Measurements from ENCODE around the gene MORC1.

MORC1 gene

DNA sequence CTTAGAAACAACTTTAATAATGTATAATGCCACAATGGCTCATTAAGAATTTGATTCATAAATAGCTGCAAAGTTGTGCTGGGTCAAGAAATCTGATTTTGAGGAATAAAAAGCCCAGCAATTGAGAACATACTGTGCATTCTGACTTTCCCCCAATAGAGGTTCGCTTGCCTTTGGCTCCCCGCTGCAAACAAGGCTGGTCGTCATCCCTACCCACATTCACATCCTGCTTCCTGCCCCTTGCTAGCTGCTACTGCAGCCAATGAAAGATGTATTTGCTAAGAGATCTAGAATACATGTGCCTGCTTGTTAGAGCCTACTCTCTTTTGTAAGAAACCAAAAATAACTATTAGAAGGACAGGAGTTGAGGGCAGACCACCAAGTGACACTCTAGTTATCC is 112.5 kb downstream of the MORC1 start:
- TF ChIP-seq, protein P1, sequence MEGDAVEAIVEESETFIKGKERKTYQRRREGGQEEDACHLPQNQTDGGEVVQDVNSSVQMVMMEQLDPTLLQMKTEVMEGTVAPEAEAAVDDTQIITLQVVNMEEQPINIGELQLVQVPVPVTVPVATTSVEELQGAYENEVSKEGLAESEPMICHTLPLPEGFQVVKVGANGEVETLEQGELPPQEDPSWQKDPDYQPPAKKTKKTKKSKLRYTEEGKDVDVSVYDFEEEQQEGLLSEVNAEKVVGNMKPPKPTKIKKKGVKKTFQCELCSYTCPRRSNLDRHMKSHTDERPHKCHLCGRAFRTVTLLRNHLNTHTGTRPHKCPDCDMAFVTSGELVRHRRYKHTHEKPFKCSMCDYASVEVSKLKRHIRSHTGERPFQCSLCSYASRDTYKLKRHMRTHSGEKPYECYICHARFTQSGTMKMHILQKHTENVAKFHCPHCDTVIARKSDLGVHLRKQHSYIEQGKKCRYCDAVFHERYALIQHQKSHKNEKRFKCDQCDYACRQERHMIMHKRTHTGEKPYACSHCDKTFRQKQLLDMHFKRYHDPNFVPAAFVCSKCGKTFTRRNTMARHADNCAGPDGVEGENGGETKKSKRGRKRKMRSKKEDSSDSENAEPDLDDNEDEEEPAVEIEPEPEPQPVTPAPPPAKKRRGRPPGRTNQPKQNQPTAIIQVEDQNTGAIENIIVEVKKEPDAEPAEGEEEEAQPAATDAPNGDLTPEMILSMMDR (conservative IDR thresholded peaks at IDR 0.05; ENCODE audit: low read depth): no peak
- ChIA-PET POLR2A (ENCODE audit: low non-redundant PET) (no interaction called here), CTCF (interaction anchor here (1.2 kb wide), 1 partner anchor 528 kb away, joined by 7 read pairs; no protein-coding TSS in a partner anchor)
- no peak overlapping the region for H3K27ac ChIP-seq
- DNase-seq (ENCODE audit: low spot score): no peak

DNA sequence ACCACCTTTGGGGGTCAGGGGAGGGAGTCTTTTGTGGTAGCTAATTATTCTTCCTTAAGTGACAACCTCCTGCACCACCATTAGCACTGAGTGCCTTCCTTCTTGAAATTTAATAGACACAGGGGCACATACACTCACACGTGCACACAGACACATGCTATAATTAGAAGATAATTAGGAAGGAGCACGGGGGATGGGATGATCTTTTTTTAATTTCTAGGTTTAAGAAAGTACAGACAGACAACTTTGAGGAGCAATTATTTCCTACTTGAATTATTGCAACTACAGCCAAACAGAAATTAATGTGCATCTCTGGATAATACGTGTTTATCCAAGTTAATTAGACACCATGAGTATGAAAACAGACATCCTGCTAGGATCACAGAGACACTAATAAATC is 119.5 kb downstream of the MORC1 start:
- no peak for DNase-seq (ENCODE audit: low spot score)
- no peak overlapping the region for H3K27ac ChIP-seq
- ChIA-PET CTCF (no interaction called here), POLR2A (ENCODE audit: low non-redundant PET) (no interaction called here)
- TF ChIP-seq, protein P1 (conservative IDR thresholded peaks at IDR 0.05; ENCODE audit: low read depth): no peak

DNA sequence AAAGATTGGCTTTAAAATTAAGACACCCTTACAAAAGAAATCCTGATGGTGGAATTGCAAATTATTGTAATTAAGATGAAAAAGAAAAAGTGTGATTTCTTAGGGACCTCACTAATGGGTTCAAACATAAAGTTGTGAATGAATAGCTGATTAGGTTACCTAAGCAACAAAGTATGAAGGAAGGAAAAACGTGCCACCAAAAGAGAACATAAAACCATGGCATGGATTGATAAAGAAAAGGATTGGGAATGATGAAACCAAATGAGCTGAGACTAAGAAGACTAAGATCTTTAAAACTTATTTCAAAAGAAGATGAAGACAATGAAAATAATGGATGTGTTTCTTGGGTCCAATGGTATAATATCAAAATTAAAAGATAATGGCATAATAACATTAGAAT is 132.1 kb downstream of the MORC1 start:
- ChIA-PET CTCF (interaction anchor here (1.9 kb wide), 1 partner anchor 11 kb away, joined by 5 read pairs; no protein-coding TSS in a partner anchor), POLR2A (ENCODE audit: low non-redundant PET) (no interaction called here)
- TF ChIP-seq, protein P1 (conservative IDR thresholded peaks at IDR 0.05; ENCODE audit: low read depth): no peak
- no peak overlapping the region for H3K27ac ChIP-seq
- DNase-seq (ENCODE audit: low spot score): no peak

DNA sequence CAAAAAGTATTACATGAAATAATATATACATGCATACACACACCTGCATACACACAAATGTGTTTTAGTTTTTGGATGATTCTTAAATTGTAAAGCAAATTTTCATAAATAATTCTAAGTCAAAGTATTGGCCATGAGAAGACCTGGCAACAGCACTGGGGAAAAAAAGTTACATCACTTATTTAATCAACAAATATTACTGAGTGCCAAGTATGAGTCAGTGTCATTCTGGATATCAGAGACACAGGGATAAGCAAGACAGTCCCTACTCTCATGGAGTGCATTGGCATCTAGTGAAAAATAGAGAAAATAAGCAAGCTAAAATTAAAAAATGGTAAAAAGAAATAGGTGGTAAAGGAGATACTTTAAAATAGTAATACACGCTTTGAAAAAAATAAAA is 134.9 kb downstream of the MORC1 start:
- TF ChIP-seq, protein P1 (conservative IDR thresholded peaks at IDR 0.05; ENCODE audit: low read depth): no peak
- no peak for DNase-seq (ENCODE audit: low spot score)
- CTCF ChIA-PET: no interaction called here
- POLR2A ChIA-PET (ENCODE audit: low non-redundant PET): no interaction called here
- H3K27ac ChIP-seq: no peak overlapping the region

DNA sequence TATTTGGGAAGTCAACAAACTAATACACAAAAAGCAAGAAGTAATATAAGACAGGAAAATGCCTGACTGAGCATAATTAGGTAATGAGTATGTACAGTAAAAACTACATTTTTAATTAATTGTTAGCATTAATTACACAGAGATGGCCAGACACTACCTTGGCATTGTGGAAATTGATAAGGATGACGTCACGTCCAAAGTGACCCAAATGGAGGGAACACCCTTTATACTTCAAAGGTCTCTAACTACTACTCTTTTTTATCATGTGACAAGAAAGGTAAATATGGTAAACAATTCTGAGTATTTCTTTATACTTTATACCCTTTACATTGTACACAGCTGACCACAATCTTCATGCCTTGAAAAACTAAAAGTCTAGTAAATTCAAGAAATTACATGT is 141.9 kb downstream of the MORC1 start:
- no peak for DNase-seq (ENCODE audit: low spot score)
- POLR2A ChIA-PET (ENCODE audit: low non-redundant PET): no interaction called here
- TF ChIP-seq, protein P1 (conservative IDR thresholded peaks at IDR 0.05; ENCODE audit: low read depth): no peak
- H3K27ac ChIP-seq: no peak overlapping the region
- CTCF ChIA-PET: interaction anchor here (1.1 kb wide), 1 partner anchor 61 kb away, joined by 3 read pairs; no protein-coding TSS in a partner anchor

DNA sequence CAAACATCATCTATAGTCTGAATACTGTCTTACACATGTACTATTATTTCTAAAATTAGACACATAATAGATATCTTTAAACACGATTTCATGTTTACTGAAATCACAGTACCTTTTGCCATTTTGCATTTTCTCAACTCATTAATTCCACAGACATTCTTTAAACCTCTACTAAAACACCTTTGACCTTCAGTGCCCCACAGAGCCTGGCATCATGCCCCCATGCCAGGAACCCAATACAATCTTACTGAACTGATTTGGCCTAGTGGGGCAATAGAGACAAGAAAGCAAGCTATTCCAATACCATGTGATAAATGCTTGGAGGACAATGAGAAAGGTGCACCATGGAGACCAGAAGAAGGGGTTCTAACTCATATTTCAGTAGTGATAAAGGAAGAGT is 144.9 kb downstream of the MORC1 start:
- TF ChIP-seq, protein P1 (conservative IDR thresholded peaks at IDR 0.05; ENCODE audit: low read depth): no peak
- H3K27ac ChIP-seq: no peak overlapping the region
- POLR2A ChIA-PET (ENCODE audit: low non-redundant PET): no interaction called here
- CTCF ChIA-PET: no interaction called here
- DNase-seq (ENCODE audit: low spot score): no peak

DNA sequence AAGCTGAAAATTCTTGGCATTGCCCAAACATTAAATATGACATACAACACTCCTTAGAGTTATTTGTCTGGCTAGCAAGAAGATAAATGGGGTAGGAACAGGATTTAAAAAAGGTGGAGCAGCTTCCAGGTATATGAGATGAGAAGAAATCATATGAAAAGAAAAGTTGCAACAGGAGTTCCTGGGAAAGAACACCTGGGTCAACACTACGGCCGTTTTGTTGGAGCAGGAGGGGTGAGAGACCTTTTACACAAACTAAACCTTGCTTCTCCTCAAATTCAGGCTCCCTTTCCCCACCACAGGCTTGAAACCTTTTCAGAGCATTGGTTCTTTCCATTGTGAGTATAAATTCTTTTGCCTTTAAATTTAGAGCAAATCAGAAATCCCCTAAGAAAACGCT is 145.5 kb downstream of the MORC1 start:
- ChIA-PET POLR2A (ENCODE audit: low non-redundant PET) (no interaction called here), CTCF (no interaction called here)
- no peak for DNase-seq (ENCODE audit: low spot score)
- TF ChIP-seq, protein P1 (conservative IDR thresholded peaks at IDR 0.05; ENCODE audit: low read depth): no peak
- H3K27ac ChIP-seq: no peak overlapping the region
